ENCODE results near the gene PPARG. TPM values are rescaled to one million over a fixed set of nuclear protein-coding genes. Genes with fewer than 3 reads are reported as not detected.
A peak's percentile ranks its signal among the peaks of the same experiment; 100 is the strongest.

The PPARG gene
- total and polyA plus RNA-seq, 2 of the 13 experiments (the other 11 are each of a cell fraction or from before 2014, with no cell fraction given), result 13.9 to 58.3 TPM

DNA sequence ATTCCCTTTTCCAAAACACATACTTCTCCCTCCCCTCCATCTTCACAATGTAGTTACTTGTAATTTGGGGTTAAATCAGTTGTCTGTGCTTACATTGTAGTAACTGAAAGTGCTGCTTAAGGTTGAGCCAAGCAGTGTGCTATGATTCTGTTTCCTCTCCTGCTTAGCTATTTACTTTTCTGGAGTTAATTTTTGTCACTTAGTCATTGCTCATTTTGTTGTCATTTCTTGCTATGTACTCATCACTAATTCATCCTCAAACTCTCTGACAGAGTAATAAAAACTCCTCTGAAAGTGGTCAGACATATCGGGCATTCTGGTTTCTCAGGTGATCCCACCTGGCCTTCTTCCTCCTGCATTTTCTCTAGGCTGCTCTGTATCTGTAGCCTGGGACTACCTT is 80.7 kb downstream of the PPARG start (continued):
- TF ChIP-seq BCLAF1 (IDR thresholded peaks at IDR 0.05) (no peak), TRIM24 (CRISPR knock-in tag; IDR thresholded peaks at IDR 0.05) (no peak), ZSCAN21 (CRISPR knock-in tag; IDR thresholded peaks at IDR 0.05; ENCODE audit: borderline replicate concordance) (no peak), ZNF333 (CRISPR knock-in tag; IDR thresholded peaks at IDR 0.05; ENCODE audit: borderline replicate concordance) (no peak), ZNF546 (CRISPR knock-in tag; conservative IDR thresholded peaks at IDR 0.05) (no peak)

DNA sequence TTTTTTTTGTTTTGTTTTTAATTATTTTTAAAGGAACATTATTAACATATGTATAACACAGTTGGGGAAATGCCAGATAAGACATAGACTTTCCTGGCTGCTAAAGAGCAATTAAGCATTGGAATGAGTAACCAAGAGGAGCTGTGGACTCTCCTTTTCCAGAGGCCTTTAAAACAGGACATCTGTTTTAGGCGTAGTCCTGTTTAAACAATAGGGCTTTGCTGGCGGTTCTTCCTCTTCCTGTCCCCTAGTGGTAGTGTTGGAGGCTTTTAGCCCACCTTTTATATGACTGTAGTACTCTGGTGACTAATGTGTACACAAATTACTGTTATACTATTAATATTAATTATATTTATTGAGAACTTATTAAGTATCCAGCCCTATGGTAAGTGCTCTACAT is 81.9 kb downstream of the PPARG start:
- Histone ChIP-seq H4K20me1 (ENCODE audit: insufficient read depth, low read length) (no peaks in the 10 kb centered on the region), H3K9ac (ENCODE audit: insufficient read depth, low read depth, low read length) (no peak overlapping the region), H3K36me3 (replicated peaks in 1 of 2; ENCODE audit: control insufficient read depth in 1 of 2, insufficient read depth in 2 of 2, low read length in 2 of 2) (no peaks in the 10 kb centered on the region), H3K4me1 (ENCODE audit: insufficient read depth, low read length) (peaks cover 30% of the 10 kb centered on the region), H3K27ac (ENCODE audit: extremely low read length, insufficient read depth, low read length) (no peak overlapping the region), H2AFZ (ENCODE audit: low read length) (no peak overlapping the region), H3K79me2 (ENCODE audit: insufficient read depth, low read length) (peaks cover under 1% of the 10 kb centered on the region), H3K9me3 (ENCODE audit: low read length) (peaks cover 7% of the 10 kb centered on the region), H3K4me2 (ENCODE audit: low read depth, low read length) (no peak overlapping the region), H3K4me3 (replicated peaks in 1 of 3; ENCODE audit: insufficient read depth in 1 of 3, low read depth in 2 of 3, low read length in 3 of 3) (no peak overlapping the region), H3K27me3 (ENCODE audit: control insufficient read depth in 1 of 2, insufficient read depth in 2 of 2, low read length in 2 of 2) (no peaks in the 10 kb centered on the region)
- in situ Hi-C loops (cut with HindIII; ENCODE audit: extremely low pct_ligation_motif_present, low pct_unique_long_range_greater_than_20kb) (no loop called here), intact Hi-C loops (cut with micrococcal nuclease; ENCODE audit: unreplicated experiment) (no loop called here)
- ATAC-seq (peak; percentile 51; the same call in 2 of the 3 replicates), DNase-seq (ENCODE audit: low spot score) (peak; percentile 37), FAIRE-seq (no peak)
- ChIA-PET POLR2A (no interaction called here), CTCF (ENCODE audit: low intra/inter-chr PET ratio, low total read pairs) (no interaction called here)
- WGBS (ENCODE audit: low lambda C conversion rate), result 86% methylated on average over 2 of the region's 2 CpGs
- BruUV-seq (replicated peaks), result no TSS peak
- TF ChIP-seq, protein P1, sequence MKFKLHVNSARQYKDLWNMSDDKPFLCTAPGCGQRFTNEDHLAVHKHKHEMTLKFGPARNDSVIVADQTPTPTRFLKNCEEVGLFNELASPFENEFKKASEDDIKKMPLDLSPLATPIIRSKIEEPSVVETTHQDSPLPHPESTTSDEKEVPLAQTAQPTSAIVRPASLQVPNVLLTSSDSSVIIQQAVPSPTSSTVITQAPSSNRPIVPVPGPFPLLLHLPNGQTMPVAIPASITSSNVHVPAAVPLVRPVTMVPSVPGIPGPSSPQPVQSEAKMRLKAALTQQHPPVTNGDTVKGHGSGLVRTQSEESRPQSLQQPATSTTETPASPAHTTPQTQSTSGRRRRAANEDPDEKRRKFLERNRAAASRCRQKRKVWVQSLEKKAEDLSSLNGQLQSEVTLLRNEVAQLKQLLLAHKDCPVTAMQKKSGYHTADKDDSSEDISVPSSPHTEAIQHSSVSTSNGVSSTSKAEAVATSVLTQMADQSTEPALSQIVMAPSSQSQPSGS (CRISPR knock-in tag; IDR thresholded peaks at IDR 0.05), result no peak
- TF ChIP-seq ZNF331 (CRISPR knock-in tag; IDR thresholded peaks at IDR 0.05), result peak; percentile 97
- TF ChIP-seq KAT8 (CRISPR knock-in tag; IDR thresholded peaks at IDR 0.05), result no peak
- no peak for TF ChIP-seq HMGXB3 (CRISPR knock-in tag; IDR thresholded peaks at IDR 0.05; ENCODE audit: borderline replicate concordance)
- TF ChIP-seq, protein P2, sequence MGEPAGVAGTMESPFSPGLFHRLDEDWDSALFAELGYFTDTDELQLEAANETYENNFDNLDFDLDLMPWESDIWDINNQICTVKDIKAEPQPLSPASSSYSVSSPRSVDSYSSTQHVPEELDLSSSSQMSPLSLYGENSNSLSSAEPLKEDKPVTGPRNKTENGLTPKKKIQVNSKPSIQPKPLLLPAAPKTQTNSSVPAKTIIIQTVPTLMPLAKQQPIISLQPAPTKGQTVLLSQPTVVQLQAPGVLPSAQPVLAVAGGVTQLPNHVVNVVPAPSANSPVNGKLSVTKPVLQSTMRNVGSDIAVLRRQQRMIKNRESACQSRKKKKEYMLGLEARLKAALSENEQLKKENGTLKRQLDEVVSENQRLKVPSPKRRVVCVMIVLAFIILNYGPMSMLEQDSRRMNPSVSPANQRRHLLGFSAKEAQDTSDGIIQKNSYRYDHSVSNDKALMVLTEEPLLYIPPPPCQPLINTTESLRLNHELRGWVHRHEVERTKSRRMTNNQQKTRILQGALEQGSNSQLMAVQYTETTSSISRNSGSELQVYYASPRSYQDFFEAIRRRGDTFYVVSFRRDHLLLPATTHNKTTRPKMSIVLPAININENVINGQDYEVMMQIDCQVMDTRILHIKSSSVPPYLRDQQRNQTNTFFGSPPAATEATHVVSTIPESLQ (CRISPR knock-in tag; conservative IDR thresholded peaks at IDR 0.05), result no peak

All from HepG2 (cell line).